Stimulated activated CD4-positive, alpha-beta T cell treated with anti-CD3 and anti-CD28 coated beads, Interleukin-15, amount 100 ng/mL, for 1 hour (primary cell): ENCODE data around the gene ARID3C.

Experiments used
- DNase-seq, 2 donors: peaks; one replicate each; pipeline ENCODE4 v3.0.0-alpha.2; 2020; ENCODE audit warnings: low read depth in 1 of 2, low spot score in 1 of 2

The ARID3C gene

DNA sequence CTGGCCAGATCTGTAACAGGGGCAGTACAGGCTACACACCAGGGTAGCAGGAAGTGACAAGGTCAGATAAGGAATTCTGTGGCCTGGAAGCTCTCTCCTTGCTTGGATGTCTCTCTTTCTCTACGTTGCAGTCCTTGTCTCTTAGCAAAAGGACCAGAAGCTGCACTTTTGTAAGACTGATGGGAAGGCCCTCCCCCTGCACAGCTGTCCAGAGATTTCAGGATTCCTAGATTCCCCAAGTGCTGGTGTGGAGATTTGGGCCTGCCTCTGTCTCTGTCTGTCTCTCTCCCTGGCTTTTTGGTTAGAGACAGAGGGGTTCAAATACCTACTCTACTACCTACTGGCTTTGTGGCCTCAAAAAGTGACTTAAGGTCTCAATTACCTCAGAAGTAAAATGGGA lies 29.3 kb downstream of the ARID3C start:
- no peak for DNase-seq

- no peak for DNase-seq
Observed at GRCh38 chr9:34594177-34594576, 34.7 kb downstream of the ARID3C start.

DNA sequence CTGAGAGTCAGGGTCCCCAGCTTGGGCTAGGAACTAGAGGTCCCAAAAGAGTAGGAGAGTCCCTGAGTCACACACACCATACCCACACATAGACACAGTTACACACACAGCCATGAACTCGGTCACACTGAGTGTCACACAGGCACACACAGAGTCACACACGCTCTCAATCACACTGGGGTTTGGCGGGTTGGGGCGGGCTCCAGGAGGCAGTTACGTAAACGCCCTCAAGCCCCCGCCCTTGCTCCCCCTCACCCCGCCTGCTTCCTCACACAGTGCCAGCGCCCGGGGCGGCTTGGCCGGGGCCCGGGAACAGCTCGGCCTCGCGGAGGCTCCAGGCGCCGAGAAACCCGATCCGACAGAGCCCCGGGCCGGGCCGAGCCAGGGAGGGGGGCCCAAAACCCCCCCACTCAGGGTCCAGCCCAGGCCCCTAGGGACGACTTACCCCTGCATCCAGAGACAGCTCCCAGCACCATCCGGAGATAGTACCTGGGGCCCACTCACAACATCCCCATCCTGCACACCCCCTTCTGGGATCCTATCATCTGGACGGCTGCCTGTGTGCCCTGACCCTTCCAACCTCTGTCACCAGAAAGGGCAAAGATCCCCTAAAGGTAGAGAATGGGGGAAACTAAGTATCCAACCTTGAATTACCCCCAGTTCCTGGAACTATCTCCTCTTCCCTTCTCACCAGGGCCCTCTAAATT lies 35.8 kb downstream of the ARID3C start:
- no peak for DNase-seq

DNA sequence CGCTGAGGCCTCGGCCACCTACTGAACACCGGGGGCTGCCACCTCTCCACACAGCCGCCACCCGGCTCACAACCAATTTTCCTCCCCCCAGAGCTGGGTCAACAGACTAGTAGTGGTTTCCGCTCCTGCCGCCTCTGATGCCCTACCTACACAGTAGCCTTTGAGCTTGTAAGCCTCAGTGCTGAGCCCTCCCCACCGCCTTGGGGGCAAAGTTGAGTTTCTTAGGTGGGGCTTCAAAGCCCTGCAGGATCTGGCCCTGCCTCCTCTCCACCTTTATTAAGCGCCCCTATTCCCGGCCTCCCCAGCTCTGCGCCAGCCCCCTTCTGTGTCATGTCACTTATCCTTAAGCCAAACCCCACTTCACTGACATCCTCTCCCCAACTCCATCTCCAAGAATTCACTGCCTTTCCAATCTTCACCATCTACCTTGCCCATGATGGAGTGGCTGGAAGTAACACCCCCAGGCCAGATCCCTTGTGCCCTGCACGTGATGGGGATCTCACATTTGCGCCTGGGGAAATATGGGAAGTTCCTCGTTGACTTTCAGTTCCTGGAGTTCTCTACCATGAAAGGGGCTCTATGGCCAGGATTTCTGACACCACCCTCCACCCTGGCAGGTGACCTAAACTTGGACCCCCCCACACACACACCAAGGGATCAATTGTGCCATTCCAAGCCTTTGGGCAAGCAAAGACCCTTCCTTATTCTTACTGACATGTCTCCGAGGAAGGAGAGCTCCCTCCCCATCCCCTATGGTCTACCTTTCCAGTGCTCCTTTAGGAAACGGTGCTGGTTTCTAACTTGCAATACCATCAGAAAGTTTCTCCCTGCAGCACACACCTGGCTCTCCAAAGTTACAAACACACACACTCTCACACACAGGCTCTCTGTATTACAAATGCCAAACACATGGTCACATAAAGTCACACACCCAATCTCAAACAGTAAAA lies 36.7 kb downstream of the ARID3C start:
- no peak for DNase-seq

DNA sequence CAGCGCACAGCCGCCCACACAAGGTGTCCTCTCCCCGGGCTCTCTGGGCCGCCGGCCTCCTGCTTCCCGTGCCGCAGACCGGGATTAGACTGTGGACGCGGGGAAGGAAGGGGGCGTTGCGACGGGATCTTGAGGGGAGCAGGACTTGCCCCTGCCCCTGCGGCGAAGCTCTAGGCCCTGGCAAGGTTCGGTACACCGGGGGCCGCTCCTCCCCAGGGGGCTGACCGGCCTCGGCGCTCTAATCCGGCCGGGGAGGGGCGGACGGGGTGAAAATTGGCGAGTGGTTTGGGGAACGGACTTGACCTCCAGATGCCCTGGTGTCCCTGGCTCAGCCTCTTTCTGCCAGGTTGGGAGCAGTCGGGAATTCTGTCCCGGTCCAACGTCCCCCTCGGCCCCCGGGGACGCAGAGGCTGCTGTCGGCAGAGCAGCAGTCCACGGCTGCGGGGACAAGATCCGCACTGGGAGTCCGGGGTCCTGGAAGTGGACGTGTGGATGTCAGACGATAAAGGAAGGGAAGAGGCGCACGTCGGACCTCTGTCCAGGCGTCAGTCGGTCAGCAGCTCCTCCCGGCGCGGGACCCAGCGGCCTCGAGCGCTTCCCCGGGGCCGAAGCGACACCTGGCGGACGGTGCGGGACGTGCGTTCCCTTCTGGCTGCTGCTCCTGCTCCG lies 37.5 kb downstream of the ARID3C start:
- peak; percentile 64 to 75 for DNase-seq

DNA sequence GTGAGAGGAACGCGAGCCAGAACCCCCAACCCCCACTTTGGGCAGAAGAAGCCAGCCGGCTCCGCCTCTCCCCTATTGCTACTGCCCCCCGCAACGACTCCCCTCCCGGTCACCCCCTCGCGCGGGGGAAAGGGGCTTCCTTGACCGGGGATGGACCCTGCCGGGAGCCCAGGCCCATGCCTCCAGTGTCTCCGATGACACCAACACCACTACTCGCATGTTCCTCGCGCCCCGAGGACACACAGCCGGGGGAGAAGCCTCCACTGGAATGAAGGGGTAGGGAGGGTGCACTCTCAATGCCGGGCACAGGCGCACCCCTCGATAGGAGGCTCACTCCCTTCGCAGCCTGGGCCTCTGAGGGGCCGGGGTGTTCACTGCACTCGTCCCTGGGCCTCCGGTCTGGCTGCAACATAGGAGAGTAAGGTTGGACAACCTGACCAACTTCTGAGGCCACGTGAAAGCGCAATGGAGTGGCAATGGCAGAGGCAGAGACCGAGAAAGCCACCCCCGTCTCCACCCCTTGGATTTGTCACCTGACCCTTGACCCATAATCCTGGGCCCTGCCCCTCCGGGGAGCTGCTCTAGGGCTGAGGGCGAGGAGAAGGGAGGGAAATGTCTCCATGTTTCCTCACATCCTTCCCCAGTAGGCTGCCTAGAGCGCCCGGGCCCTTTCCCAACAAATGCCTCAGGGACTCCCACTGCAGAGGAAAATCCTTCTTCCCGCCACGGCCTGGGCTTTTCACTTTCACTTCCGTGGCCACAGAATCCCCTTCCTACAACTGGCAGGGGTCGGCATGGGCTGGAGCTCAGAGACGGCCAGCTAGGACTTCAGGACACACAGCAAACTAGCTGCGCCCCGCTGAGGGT lies 38.3 kb downstream of the ARID3C start:
- DNase-seq = no peak

GRCh38 chr9:34589636-34590380 lies 39.1 kb downstream of the ARID3C start, which contains the start of gene CNTFR:
TSS of gene CNTFR (minus strand) at chr9:34589724. CDS start at chr9:34568981, 20,743 bp downstream.
- DNase-seq = no peak

GRCh38 chr9:34588671-34589635 lies 39.9 kb downstream of the ARID3C start:
- DNase-seq = no peak

DNA sequence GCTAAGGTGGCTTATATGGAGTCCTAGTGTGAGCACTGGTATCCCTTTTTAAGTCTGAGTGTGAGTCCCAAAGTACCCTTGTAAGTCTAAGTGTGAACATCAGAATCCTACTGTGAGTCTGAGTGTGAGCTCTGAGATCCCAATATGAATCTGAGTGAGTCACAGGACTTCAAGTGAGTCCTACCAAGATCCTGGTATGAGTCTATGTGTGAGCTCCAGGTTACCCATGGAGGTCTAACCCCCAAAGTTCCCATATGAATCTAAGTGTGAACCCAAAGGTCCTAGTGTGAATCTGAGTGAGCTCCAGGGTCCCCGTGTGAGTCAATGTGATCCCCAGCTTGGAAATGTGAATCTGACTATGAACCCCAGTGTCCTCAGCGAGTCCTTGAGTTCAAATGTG lies 41.6 kb downstream of the ARID3C start:
- DNase-seq = no peak

DNA sequence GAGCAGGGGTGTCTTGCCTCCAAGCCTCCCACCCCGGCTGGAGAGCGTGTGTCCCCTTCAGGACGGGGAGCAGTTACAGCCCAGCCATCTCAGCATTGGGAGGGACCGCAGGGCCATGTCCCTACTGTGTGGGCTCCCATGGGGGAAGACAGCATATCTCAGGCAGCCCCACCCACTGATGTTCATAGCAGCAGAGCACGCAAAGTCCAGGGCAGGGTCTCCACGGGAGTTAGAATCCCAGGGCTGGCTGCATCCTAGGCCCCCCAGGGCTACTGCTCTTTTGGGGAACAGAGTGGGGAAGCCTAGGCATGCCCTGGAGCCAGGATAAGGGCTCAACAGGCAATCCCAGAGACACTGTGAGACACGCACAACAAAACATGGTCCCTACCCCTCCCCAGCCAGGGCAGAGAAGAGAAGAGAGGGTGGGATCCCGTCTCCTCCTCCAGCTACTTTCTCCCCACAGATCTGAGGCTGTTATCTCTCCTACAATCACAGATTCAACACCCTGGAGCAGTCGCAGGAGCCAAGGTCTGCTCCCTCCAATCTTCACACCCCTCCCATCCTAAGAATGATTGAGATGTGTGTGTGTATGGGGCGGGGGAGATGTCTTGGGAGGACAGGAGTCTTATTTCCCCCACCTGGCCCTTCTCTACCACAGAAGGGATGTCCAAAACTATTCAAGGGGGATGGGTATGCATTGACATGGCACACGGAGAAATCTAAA lies 42.8 kb downstream of the ARID3C start:
- DNase-seq = no peak

- no peak for DNase-seq
Observed at GRCh38 chr9:34584970-34585369, 43.9 kb downstream of the ARID3C start.

DNA sequence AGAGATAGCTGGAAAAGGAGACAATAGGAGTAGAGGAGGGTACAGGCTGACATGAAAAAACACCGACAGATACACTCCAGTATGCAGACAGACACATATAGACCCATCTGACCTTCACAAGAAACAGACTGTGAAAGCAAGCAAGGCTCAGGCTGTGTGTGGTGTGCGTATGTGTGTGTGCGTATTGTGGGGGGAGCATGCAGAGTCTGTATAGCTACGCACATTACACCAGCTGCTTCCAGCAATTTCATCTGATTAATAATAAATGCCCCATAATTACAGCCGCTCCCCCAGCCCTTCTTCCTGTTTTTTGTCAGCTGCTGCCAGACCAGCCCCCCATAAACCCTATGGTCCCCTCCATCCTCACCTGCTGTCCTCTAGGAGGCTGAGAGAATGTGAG lies 46.1 kb downstream of the ARID3C start:
- DNase-seq = no peak

GRCh38 chr9:34581318-34581717 lies 47.5 kb downstream of the ARID3C start:
- DNase-seq = no peak

- no peak for DNase-seq
Observed at GRCh38 chr9:34580358-34580757, 48.5 kb downstream of the ARID3C start.

DNA sequence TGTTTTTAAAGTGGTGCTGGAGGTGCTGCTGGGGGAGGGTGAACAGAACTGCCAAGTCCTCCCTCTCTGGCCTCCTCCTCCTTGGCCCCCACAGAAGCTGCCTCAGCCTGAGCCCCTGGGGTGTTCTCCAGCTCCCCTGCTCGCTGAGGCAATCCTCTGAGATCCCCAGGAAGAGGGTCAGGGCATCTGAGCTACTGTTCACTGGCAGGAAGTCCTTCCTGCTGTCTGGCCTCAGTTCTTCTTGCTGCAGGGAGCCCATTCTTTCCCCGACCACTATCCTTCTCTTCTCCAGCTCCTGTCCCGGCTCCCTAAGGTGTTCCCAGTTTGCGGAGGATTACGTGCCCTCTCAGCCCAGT lies 49.1 kb downstream of the ARID3C start:
- DNase-seq = no peak

- no peak for DNase-seq
Observed at GRCh38 chr9:34579104-34579807, 49.6 kb downstream of the ARID3C start.

DNA sequence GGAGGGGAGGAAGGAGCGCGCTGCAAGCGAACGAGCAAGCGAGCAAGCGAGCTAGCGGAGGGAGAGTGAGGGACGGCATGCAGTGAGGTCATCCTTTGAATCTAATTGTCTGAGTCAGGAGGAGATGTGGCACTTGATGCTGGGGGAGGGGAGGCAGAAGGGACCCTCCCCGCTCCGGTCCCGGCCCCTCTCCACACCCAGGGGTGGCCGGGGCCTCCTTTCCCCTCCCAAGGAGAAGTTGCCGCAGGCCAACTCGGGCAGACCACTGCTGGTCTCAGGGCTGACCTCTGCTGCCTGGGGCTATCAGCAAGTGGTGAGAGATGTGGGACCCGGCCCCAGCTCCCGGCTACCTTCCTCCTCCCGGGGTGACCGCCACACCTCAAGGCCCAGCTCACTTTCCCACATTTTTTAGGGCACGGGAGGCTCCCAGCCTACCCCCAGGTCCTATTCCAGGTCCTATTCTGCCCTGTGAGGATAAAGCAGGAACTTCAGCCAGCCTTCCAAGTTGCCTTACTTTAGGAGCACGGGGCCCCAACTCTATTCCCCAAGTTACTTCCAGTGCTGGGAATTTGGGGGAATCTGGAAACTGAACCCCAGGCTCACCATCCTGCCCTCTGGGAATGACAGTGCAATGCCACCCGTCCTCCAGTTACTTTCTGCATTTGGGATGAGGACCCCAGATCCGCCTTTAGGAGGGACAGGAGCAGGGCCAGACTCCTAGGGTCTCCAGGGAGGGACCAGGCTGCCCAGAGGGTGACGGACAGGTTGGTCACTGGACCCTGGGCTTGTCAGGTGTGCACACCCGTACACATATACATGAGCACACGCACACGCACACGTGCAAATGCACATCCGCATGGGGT lies 50.4 kb downstream of the ARID3C start:
- no peak for DNase-seq
